ENCODE measurements around the gene RPS25.
"Not testable (repeated sequence)": the region's sequence is repeated elsewhere in the genome, so short reads cannot be mapped to it uniquely, and the experiment has no call there.

RPS25 gene

GRCh38 chr11:119018074-119018938, at the start of gene RPS25, which contains the start of gene TRAPPC4:
Gene RPS25, minus strand, starts transcription at chr11:119018343. Its CDS starts 59 bp downstream, at chr11:119018284.
Gene TRAPPC4, plus strand, starts transcription at chr11:119018766. Its CDS starts 30 bp downstream, at chr11:119018796.
- peak; percentile 92 for DNase-seq (ENCODE audit: low read depth, low spot score)

GRCh38 chr11:119067371-119068222, 49.5 kb upstream of the RPS25 start, which contains the start of gene VPS11:
Gene VPS11, plus strand, starts transcription at chr11:119067818. Its CDS starts 6 bp downstream, at chr11:119067824.
- DNase-seq (ENCODE audit: low read depth, low spot score): peak; percentile 96

GRCh38 chr11:119065369-119065768, 47.2 kb upstream of the RPS25 start:
- DNase-seq (ENCODE audit: low read depth, low spot score): no peak

- DNase-seq (ENCODE audit: low read depth, low spot score): no peak
Observed at GRCh38 chr11:119062779-119063178, 44.6 kb upstream of the RPS25 start.

- DNase-seq (ENCODE audit: low read depth, low spot score): no peak
Observed at GRCh38 chr11:119061256-119061655, 43.1 kb upstream of the RPS25 start.

- DNase-seq (ENCODE audit: low read depth, low spot score): not testable (repeated sequence)
Observed at GRCh38 chr11:119059128-119059527, 41.0 kb upstream of the RPS25 start.

- DNase-seq (ENCODE audit: low read depth, low spot score): peak; percentile 98
Observed at GRCh38 chr11:119057000-119057769, 39.0 kb upstream of the RPS25 start, which contains the start of gene HYOU1. Gene HYOU1, minus strand, starts transcription at chr11:119057205. Its CDS starts 1,045 bp downstream, at chr11:119056160.

GRCh38 chr11:119056421-119056999, 38.4 kb upstream of the RPS25 start:
- DNase-seq (ENCODE audit: low read depth, low spot score): peak; percentile 6

GRCh38 chr11:119055901-119056300, 37.8 kb upstream of the RPS25 start:
- DNase-seq (ENCODE audit: low read depth, low spot score): no peak

- no peak for DNase-seq (ENCODE audit: low read depth, low spot score)
Observed at GRCh38 chr11:119054418-119054817, 36.3 kb upstream of the RPS25 start.

GRCh38 chr11:119052163-119052814, 34.1 kb upstream of the RPS25 start:
- no peak for DNase-seq (ENCODE audit: low read depth, low spot score)

GRCh38 chr11:119051440-119052162, 33.5 kb upstream of the RPS25 start:
- DNase-seq (ENCODE audit: low read depth, low spot score): no peak

- DNase-seq (ENCODE audit: low read depth, low spot score): no peak
Observed at GRCh38 chr11:119049081-119049480, 30.9 kb upstream of the RPS25 start.

GRCh38 chr11:119048644-119049043, 30.5 kb upstream of the RPS25 start:
- no peak for DNase-seq (ENCODE audit: low read depth, low spot score)

- DNase-seq (ENCODE audit: low read depth, low spot score): no peak
Observed at GRCh38 chr11:119047205-119047604, 29.1 kb upstream of the RPS25 start.

- DNase-seq (ENCODE audit: low read depth, low spot score): no peak
Observed at GRCh38 chr11:119046489-119046888, 28.3 kb upstream of the RPS25 start.

- DNase-seq (ENCODE audit: low read depth, low spot score): no peak
Observed at GRCh38 chr11:119044708-119045107, 26.6 kb upstream of the RPS25 start.

- DNase-seq (ENCODE audit: low read depth, low spot score): no peak
Observed at GRCh38 chr11:119042927-119043326, 24.8 kb upstream of the RPS25 start.

GRCh38 chr11:119041821-119042514, 23.8 kb upstream of the RPS25 start:
- no peak for DNase-seq (ENCODE audit: low read depth, low spot score)

Data from activated naive CD8-positive, alpha-beta T cell treated with anti-CD3 and anti-CD28 coated beads, Interleukin-2, amount 50 U/mL, for 16 hours (primary cell).